Suprapubic skin (tissue), 4 donors: ENCODE data around the gene PBOV1.

Experiments
- CTCF ChIP-seq, 2 donors: fragments of 200-600 bp in 1 of 2; fragments of 450-650 bp in 1 of 2; sonication (generic) in 1 of 2; IDR thresholded peaks; one replicate each; pipeline ENCODE4 v1.5.1; 2016 to 2019; ENCODE audit warnings: antibody characterized with exemption in 2 of 2, mild to moderate bottlenecking in 1 of 2, moderate library complexity in 1 of 2
- EP300 ChIP-seq: sonication (generic); formaldehyde crosslinking; IDR thresholded peaks from one replicate; pipeline ENCODE4 v1.6.1; 2017; ENCODE audit warnings: antibody characterized with exemption
- POLR2A ChIP-seq, 2 donors: fragments of 450-650 bp; IDR thresholded peaks; one replicate each; pipeline ENCODE4 v1.6.1; 2017; ENCODE audit warnings: antibody characterized with exemption in 2 of 2, mild to moderate bottlenecking in 2 of 2, moderate library complexity in 2 of 2
- POLR2AphosphoS5 ChIP-seq, 3 donors: sonication (generic); formaldehyde crosslinking; IDR thresholded peaks; one replicate each; pipeline ENCODE4 v1.6.1; 2017; ENCODE audit warnings: antibody characterized with exemption in 3 of 3

DNA sequence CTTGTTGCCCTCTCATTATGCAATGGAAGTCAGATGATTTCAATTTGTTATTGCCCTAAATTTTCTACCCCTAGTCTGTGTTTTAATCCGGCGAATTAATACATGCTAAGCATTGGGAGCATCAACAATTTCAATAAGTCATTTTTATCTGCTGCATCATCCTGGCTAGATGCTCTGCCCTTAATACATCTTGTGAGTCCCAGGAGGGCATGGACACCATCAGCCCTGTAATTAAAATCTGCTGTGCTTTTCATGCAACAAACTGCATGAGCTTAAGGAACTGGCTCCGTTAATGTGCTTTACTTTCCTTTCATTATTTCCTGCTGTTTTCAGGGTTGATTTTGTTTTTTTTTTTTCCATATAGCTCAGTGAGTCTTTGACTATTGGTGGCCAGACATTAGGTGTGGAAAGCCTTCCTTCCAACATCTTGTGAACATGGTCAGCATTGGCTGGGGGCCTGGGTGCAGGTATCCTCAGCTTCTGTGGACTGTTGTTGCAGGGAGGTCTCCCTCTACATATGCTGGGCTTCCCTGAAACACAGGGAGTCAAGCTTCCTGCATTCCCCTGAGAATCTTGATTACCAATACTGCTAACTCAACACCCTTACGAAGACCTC, 8.5 kb upstream of the PBOV1 start:
- TF ChIP-seq CTCF (IDR thresholded peaks at IDR 0.05), result no peak
- TF ChIP-seq EP300, result no peak
- no peak for TF ChIP-seq POLR2AphosphoS5 (IDR thresholded peaks at IDR 0.05)
- TF ChIP-seq POLR2A (IDR thresholded peaks at IDR 0.05), result no peak
